NCI-H446 (cell line): ENCODE results near the gene ZNF496.
"Not testable (repeated sequence)": the region's sequence is repeated elsewhere in the genome, so short reads cannot be mapped to it uniquely, and the experiment has no call there.

Experiments used
- DNase-seq, 2 experiments: peaks; one replicate each; lab custom pipeline; 2025; lab: John Stamatoyannopoulos, UW

The ZNF496 gene

DNA sequence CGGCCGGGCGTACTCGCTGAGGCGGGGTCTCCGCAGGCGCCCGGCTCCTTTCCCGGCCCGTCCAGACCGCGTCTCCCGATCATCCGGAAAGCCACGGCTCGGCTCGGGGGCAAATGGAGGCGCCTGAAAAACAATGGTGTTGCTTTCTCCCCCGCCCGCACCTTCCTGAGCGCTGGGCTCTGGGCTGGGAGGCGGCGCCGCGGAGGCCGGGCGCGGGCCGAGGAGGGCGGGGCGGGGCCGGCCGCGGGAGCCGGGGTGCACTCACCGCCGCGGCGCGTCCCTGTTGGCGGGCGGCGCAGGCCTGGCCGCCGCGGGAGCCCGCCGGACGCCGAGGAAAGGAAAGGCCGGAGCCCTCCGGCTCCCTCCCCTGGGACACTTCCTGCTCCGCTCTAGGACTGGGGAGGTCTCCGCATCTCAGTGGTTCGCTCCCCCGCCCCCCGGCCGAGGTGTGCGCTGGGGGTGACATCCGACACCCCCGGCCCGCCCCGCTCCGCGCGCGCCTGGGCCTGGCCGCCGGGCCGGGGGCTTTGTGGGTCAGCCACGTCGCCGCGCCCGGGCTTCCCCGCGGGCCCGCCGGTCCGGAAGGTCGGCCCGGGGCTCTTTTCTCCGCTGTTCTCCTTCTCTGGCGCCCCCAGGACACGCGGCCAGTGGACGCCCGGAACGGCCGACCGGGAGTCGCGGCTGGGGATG, at the start of gene ZNF496:
Gene ZNF496, minus strand, starts transcription at position 343 of the 690 bp plus-strand sequence. CDS start 2,289 bp downstream, outside the sequence.
- DNase-seq, result peak; percentile 40 to 90

DNA sequence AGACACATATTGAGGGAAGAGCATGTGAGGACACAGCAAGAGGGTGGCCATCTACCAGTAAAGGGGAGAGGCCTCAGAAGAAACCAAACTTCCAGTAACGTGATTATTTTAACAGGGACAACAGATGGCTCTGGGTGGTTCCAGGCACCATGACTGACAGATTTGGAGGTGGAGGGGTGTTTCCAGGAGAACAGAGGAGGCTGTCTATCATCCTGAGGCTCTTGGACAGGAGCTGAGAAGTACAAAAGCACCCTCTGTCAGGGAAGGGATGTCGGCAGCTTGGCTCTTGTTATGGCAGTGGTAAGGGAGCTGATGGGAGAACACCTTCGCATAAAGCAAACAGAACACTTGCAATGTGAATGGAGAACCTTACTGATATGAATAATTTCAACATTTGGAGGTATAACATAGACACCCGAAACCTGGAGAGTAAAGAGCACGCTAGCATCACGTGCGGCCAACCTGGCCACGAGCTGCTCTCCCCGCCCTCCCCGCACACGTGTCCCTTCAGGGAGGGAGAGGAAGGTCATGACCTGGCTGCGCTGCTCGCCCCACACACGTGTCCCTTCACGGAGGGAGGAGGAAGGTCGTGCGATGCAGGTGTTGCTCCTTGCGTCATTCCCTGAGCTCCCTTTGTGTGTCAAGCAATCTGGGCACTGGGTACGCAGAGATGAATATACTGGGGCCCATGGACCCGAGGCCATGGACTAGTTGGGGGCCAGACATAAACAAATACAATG, 46.8 kb upstream of the ZNF496 start:
- no peak for DNase-seq

DNA sequence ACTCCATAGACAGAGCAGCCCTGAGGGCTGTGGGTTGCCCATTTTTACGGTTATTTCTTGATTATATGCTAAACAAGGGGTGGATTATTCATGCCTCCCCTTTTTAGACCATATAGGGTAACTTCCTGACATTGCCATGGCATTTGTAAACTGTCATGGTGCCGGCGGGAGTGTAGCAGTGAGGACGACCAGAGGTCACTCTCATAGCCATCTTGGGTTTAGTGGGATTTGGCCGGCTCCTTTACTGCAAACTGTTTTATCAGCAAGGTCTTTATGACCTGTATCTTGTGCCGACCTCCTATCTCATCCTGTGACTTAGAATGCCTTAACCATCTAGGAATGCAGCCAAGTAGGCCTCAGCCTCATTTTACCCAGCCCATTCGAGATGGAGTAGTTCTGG, 46.0 kb upstream of the ZNF496 start:
- not testable (repeated sequence) for DNase-seq

DNA sequence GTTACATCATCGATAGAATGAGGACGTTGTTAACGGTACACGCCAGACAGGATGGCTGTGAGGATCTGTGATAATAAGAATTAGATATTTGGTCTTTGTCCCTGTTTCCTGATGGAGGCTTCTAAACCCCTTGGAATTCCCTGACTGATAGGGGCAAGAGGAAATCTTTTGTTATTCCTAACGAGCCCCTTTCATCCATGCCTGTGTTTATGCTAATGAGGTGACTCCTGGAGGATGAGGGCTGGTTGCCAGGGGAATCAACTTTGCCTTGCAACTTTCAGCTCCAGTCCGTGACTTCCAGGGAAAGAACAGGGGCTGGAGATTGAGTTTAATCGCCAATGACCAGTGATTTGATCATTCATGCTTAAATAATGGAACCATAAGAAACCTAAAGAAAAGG, 45.0 kb upstream of the ZNF496 start:
- DNase-seq, result no peak

DNA sequence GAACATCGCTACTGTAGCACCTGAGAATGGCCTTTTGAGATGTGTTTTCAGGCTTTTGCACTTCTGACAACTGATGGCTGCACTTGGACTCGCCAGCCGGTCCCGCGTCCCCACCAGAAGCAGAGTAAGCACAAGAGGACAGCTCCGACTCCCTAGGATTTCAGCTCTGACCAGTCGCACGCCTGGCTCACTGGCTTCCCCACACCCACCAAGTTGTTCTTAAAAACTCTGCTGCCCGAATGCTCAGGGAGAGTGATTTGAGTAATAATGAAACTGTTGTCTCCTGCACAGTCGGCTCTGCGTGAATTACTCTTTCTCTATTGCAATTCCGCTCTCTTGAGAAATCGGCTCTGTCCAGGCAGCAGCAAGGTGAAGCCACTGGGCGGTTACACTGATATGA, 44.1 kb upstream of the ZNF496 start:
- no peak for DNase-seq

DNA sequence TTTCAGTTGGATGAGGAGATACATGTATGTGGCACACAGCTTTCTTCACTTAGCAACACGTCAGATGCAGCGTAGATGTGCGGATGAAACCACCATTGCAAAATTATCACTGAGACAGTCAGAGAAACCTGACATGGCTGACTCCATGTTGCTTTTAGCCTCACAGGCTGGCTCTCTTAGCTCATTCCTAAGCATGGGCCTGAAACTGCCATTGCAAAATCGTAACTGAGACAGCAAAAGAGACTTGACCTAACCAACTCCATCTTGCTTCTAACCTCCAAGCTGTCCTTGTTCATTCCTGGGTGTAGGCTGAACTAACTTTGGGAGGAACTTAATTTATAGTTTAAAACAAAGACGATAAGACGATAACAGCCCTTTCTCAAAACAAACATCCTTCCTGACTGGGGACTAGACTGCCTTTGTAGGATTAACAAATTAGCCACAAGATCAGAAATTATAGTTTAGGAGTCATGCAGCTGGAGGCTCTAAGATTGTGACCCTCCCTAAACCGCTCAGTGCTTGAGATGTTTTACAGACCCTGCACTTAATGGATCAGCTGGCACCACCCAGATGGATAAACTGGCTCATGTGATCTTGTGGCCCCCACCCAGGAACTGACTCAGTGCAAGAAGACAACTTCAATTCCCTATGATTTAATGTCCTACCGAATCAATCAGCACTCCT, 43.1 kb upstream of the ZNF496 start:
- not testable (repeated sequence) for DNase-seq

DNA sequence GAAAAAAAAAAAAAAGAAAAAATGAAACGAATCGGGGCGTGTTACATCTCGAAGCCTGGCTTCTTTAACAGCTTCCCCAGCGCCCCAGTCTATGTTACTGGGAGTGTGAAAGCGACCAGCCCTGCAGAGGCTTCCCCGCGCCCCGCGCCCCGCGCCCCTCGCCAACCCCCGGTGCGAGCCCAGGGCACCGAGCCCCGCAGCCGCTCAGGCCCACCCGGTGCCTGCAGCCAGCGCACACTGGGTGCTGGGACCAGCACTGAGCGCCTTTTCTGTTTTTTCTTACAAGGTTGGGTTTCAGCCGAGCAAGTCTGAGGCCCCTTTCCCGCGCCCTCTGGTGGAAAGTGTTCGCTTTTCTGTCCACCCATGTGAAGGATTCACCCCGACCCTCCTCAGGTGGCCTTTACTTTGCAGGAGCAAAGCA, 42.1 kb upstream of the ZNF496 start:
- no peak for DNase-seq

DNA sequence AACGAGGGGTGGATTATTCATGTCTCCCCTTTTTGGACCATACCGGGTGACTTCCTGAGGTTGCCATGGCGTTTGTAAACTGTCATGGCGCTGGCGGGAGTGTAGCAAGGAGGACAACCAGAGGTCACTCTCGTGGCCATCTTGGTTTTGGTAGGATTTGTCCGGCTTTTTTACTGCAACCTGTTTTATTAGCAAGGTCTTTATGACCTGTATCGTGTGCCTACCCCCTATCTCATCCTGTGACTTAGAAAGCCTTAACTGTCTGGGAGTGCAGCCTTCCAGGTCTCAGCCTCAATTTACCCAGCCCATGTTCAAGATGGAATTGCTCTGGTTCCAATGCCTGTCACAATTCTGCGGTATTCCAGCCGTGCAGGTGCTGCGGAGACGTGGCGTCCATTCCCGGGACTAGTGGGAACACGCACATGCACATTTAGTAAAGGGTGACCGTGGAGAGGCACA, 40.2 kb upstream of the ZNF496 start:
- no peak for DNase-seq

DNA sequence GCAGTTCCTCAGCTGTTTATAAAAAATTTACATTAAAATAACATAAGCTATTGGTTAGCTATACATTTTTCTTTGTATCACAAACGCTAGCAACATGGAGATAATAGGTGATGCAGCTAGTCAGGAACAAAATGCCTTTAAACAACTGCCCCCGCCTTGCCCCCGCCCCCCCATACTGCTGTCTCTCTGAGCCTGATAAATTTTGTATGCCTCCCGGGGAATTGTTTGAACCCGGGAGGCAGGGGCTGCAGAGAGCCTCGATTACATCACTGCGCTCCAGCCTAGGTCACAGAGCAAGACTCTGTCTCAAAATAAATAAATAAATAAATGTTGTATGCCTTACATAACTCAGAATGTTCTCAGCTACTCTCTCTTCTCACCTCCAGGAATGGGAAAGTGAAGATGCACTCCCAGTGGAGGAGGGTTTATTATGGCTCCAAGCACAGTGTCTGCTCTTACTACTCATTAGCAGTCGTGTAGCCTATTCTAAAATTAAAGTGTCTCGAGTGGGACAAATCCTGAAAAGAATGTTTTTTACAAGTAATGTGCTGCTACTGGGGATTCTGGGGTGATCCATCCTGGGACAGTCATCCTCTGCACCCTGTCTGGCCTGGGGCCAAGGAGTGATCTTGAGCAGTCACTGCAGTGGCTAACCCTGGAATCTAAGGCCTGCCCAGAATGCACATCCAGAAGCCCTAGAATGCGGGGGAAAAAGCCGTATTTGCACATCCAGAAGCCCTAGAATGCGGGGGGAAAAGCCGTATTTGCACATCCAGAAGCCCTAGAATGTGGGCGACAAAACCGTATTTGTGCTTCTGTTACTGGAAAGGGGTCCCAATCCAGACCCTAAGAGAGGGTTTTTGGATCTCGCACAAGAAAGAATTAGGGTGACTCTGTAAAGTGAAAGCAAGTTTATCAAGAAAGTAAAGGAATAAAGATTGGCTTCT, 39.4 kb upstream of the ZNF496 start:
- no peak for DNase-seq

DNA sequence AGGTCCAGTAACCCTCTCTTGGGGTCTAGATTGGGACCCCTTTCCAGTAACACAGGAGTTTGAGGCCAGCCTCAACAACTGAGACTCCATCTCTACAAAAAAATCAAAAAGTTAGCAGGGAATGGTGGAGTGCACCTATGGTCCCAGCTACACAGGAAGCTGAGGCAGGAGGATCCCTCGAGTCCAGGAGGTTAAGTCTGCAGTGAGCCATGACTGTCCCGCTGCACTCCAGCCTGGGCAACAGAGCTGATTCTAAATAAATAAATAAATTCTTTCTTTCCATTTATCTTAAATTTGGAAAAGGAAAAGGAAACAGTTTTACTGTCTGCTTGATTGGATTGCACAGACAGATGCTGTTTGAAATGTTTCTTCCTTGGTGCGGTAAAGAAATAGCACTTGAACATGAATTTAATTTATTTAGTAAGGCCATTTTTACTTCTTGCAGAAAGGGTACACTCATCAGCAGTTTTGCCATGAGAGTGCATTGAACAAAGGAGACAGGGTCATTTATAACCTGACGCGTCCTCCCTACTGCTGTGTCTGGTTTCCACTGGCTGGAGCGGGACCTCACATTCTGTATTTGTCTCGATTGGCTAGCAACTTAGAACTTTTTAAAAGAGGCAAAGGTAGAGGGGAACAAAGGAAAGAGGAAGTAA, 37.0 kb upstream of the ZNF496 start:
- DNase-seq, result no peak

DNA sequence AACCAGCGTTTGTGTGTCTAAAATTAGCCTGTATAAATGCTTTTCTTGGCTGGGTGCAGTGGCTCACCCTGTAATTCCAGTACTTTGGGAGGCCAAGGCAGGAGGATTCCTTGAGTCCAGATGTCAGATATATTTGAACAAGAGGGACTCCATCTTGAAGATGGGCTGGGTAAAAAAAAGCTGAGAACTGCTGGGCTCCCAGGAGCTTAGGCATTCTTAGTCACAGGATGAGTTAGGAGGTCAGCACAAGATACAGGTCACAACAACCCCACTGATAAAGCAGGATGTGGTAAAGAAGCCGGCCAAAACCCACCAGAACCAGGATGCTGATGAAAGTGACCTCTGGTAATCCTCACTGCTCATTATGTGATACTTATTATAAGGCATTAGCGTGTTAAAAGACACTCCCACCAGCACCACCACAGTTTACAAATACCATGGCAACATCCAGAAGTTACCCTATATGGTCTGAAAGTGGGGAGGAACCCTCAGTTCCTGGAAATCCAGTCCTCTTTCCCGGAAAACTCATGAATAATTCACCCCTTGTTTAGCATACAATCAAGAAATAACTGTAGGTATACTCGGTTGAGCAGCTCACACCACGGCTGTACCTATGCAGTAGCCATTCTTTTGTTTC, 36.2 kb upstream of the ZNF496 start:
- DNase-seq, result no peak

DNA sequence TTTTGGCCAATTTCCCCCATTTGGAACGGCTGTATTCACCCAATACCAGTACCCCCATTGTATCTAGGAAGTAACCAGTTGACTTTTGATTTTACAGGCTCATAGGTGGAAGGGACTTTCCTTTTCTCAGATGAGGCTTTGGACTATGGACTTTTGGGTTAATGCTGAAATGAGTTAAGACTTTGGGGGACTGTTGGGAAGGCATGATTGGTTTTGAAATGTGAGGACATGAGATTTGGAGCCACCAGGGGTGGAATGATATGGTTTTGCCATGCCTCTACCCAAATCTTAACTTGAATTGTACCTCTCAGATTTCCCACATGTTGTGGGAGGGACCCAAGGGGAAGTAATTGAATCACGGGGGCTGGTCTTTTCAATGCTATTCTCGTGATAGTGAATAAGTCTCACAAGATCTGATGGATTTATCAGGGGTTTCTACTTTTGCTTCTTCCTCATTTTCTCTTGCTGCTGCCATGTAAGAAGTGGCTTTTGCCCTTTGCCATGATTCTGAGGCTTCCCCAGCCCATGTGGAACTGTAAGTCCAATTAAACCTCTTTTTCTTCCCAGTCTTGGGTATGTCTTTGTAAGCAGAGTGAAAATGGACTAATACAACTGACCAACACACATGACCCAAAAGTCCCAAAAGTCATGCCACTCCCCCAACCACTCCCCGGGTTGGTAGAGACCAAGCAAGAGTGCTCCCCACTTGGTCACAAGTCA, 35.4 kb upstream of the ZNF496 start:
- no peak for DNase-seq

DNA sequence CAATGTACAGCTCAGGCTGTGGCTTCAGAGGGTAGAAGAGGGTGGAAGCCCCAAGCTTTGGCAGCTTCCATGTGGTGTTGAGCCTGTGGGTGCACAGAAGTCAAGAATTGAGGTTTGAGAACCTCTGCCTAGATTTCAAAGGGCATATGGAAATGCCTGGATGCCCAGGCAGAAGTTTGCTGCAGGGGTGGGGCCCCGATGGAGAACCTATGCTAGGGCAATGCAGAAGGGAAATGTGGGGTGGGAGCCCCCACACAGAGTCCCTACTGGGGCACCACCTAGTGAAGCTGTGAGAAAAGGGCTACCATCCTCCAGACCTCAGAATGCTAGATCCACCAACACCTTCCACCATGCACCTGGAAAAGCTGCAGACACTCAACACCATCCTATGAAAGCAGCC, 34.7 kb upstream of the ZNF496 start:
- DNase-seq, result not testable (repeated sequence)

DNA sequence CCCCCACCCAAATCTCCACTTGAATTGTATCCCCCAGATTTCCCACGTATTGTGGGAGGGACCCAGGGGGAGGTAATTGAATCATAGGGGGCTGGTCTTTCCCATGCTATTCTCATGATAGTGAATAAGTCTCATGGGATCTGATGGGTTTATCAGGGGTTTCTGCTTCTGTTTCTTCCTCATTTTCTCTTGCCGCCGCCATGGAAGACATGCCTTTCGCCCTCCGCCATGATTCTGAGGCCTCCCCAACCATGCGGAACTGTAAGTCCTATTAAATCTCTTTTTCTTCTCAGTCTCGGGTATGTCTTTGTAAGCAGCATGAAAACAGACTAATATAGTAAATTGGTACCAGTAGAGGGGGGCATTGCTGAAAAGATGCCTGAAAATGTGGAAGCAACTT, 33.4 kb upstream of the ZNF496 start:
- no peak for DNase-seq

DNA sequence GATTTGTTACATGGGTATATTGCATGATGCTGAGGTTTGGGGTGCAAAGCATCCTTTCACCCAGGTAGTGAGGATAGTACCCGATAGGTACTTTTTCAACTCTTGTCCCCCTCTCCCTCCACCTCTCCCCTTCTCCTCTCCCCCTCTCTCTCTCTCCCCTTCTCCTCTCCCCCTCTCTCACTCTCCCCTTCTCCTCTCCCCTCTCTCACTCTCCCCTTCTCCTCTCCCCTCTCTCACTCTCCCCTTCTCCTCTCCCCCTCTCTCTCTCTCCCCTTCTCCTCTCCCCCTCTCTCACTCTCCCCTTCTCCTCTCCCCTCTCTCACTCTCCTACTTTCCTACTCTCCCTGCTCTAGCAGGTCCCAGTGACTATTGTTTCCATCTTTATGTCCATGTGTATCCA, 31.3 kb upstream of the ZNF496 start:
- DNase-seq, result not testable (repeated sequence)

DNA sequence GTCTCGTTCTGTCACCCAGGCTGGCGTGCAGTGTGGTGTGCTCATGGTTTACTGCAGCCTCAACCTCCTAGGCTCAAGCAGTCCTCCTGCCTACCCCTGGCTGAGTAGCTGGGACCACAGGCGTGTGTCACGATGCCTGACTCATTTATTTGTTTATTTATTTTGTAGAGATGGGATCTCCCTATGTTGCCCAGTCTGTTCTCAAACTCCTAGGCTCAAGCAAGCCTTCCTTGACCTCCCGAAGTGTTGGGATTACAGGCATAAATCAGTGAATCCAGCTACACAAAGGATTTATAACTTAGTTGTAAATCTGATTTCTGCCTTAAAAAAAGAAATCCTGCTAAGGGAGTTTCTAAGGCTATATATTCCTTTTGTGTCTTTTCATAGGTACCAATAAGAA, 30.5 kb upstream of the ZNF496 start:
- DNase-seq, result no peak

DNA sequence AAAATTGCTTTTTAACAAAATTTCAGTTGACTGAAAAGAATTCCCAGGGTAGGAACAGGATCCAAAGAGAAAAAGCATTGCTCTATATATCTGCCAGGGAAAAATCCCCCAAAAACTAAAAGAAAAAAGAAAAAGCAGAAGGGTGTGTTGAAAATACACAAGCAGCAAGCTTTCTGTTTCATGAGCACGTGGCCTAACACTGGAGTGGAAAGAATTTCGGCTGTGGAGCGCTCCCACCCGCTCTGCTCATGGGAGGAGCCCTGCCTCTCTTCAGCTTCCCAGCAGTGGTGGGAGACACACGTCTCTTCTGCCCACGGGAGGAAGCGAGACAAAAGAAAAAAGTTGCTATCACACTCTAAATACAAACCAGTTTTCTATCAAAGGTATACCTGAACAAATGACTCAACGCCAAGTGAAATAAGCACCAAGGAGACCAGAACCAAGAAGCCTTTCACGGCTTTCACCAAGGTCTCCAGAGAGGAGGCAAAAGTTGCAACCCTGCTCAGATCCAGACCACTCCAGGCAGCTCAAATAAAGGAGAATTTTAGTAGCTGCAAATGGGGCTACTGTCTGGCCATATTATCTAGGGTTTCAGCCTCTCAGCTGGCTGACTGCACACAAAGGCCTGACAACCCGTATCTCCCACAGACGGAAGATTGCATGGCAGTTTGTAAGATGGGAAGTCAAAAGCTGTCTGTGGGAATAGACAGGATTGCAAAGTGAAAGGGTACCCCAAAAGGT, 29.5 kb upstream of the ZNF496 start:
- DNase-seq, result no peak

DNA sequence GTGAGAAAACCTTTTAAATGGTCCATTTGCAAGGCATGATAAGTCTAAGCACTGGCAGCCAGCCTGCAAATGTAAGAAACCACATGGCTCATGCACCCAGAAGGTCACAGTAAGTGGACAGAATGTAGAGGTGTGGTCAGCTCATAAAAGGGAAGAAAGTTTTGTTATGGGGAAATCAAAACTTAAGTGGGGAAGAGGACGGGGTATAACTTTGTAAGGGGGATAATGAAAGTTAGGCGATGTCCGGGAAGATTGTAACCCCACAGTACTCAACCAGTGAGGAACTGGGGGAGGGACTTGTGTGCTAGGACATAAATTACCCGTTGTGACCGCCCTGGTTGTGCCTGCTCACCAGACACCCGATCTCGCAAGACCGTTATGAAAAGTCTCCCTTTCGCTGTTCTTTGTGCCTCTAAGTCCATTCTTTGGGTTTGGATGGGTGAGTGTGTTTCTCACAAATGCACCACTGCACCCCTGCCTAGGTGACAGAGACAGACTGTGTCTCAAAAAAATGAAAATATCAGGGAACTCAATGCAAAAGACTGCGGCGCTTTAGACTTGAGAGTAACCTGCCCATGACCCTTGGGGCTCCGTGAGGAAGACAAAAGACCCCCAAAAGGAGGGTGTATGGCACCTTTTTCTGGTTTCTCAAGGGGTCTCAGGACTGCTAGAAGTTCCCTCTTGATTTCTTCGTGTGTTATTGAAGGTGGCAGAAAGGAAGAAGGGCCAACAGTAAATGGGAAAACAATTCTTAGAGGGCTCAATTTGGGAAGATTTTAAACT, 28.6 kb upstream of the ZNF496 start:
- DNase-seq, result no peak

DNA sequence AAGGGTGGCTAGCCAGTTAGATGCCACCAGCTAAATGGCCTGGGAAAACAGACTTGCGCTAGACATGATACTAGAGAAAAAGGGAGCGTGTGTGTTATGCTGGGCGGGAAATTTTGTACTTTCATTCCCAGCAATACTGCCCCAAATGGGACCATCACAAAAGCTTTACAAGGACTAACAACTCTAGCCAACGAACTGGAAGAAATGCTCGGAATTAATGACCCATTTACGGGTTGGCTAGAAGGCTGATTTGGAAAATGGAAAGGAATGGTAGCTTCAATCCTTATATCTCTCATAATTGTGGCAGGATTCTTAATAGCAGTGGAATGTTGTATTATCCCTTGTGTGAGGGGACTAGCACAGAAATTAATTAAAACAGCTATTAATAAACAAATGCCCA, 27.9 kb upstream of the ZNF496 start:
- DNase-seq, result no peak
